Measurements from ENCODE around the gene MEGF10.

- TF ChIP-seq CTCF (IDR thresholded peaks at IDR 0.05 in 8 of 11, conservative IDR thresholded peaks at IDR 0.05 in 3 of 11) (no peak), POLR2A (IDR thresholded peaks at IDR 0.05) (no peak), POLR2AphosphoS5 (IDR thresholded peaks at IDR 0.05) (no peak)
Measured at GRCh38 chr5:127280491-127281220, 9.9 kb upstream of the MEGF10 start.

Data from spleen (tissue), 7 donors.